ENCODE data around the gene SWSAP1.

DNA sequence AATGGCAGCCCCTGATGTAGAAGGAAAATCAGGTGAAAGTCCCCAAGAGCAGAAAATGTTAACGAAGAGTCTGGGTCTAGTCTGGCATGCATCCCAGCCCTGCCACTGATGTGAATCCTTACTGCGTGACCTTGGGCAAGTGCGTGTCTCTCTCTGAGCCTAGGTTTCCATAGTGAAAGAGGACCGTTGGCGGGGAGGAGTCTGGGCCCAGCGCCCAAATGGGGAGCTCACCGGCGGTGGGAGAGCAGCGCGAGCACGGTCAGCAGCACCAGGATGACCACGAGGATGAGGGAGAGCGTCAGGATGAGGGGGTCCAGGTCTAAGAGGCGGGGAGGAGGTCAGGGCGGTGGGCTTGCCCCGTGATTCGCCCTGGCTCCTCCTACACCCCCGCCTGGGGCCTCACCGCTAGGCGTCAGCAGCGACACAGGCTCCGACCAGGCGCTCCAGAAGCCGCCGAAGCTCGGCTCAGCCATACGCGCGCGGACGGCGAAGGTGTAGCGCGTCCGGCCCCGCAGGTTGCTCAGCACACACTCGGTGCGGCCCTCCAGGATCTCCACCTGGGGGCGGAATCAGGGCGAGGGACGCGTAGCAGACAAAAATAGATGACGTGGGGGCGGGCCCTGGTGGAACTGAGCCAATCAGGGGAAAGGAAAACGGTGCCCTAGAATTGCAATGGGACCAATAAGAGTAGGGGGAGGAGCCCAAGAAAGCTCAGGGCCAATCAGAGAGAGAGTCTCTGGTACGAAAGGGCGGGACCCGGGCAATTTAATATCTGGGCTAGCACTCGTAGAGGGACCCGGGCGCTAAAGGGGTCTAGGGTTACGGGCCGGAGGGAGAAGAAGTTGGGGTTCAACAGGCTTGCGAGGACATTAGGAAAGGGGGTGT lies 6.4 kb downstream of the SWSAP1 start:
- TF ChIP-seq, protein P1, sequence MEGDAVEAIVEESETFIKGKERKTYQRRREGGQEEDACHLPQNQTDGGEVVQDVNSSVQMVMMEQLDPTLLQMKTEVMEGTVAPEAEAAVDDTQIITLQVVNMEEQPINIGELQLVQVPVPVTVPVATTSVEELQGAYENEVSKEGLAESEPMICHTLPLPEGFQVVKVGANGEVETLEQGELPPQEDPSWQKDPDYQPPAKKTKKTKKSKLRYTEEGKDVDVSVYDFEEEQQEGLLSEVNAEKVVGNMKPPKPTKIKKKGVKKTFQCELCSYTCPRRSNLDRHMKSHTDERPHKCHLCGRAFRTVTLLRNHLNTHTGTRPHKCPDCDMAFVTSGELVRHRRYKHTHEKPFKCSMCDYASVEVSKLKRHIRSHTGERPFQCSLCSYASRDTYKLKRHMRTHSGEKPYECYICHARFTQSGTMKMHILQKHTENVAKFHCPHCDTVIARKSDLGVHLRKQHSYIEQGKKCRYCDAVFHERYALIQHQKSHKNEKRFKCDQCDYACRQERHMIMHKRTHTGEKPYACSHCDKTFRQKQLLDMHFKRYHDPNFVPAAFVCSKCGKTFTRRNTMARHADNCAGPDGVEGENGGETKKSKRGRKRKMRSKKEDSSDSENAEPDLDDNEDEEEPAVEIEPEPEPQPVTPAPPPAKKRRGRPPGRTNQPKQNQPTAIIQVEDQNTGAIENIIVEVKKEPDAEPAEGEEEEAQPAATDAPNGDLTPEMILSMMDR (conservative IDR thresholded peaks at IDR 0.05) = peak; percentile 70
- no peak for TF ChIP-seq EZH2 (IDR thresholded peaks at IDR 0.05; ENCODE audit: low read depth)
